HG03520 (cell line): ENCODE results near the gene PNPLA5.

Source experiments
- ATAC-seq: cut with Tn5 transposase; IDR thresholded peaks from one replicate; pipeline ENCODE4 v1.9.1; 2021; ENCODE audit warnings: mild to moderate bottlenecking, moderate library complexity; ENCODE audit not compliant: unreplicated experiment

Gene PNPLA5

DNA sequence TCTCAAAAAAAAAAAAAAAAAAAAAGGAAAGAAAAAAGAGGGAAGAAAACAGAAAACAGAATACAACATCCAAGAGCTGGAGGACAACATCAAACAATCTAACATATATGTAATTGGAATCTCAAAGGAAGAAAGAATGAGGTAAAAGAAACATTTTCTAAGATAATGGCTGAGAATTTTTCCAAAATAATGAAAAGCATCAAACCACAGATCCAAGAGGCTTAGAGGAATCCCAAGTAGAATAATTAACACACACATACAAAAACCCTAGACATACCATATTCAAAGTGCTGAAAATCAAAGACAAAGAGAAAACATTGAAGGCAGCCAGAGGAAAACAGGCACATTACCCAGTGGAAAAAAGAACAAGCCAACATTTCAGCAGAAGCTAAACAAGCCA is 34.4 kb downstream of the PNPLA5 start:
- no peak for ATAC-seq

DNA sequence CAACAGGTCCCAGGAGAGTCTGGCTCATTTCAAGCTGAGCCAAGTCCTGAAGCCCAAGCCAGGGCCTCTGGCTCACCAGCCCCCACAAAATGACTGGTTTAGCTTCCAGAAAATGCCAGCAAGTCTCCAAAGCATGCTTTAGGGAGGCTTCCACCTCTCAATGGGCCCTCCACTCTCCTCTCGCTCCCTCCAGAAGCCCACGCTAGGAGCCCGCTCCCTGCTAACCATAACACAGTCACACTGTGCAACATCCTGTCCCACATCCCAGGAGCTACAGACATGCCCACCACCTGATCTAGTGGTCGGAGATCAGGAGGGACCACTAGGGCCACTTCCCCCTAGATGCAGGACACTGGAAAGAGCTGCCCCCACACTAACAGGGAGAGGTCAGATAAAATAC is 36.4 kb downstream of the PNPLA5 start:
- no peak for ATAC-seq

DNA sequence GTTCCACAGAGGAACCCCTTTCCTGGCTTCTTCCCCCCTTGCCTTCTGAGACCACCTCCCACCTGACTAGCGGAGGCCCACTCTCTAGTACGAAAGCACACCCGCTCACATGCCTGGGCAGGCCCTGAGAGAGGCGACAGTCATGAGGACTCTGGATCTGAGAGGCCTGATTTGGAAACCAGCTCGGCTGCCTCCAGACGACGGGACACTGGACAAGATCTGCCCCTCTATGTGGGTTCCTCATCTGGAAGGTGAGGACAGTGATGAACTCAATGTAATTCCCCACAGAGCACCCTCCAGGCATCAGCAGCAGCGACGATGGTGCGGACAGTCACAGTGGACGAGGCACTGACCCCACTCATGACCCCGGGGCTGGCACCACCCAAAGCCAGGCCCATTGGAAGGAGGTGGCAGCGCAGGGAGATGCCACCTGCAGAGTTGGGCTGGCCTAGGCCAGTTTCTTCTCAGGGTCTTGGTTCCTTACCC is 37.0 kb downstream of the PNPLA5 start:
- no peak for ATAC-seq

DNA sequence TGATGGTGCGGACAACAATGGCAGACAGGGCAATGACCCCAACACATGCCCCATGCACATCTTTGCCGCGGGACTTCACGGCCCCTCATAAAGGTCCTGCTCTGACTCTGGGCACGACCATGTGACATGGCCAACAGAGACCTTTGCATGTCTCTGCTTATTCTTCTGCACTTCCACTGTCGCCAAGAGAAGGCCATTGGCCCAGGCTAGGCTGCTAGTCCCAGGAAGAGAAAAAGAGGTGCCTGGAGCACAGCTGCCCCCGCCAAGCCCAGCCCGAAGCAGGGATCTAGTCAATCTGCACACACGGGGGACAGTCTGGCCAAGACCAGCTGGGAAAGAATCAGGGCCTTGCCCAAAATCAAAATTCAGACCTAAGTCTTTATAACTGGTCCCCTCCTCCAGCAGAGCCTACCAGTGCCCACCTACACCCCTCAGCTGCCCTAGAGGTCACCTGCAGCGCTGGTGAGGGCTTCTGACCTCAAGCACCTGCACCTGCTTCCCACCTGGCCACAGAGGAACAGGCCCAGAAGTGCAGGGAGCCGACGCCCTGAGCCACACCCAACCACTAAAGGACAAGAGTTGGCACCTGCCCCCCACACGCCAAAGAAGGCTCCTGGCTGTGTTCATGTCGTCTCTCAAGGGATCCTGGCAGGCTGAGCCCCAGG is 37.6 kb downstream of the PNPLA5 start:
- ATAC-seq = no peak

DNA sequence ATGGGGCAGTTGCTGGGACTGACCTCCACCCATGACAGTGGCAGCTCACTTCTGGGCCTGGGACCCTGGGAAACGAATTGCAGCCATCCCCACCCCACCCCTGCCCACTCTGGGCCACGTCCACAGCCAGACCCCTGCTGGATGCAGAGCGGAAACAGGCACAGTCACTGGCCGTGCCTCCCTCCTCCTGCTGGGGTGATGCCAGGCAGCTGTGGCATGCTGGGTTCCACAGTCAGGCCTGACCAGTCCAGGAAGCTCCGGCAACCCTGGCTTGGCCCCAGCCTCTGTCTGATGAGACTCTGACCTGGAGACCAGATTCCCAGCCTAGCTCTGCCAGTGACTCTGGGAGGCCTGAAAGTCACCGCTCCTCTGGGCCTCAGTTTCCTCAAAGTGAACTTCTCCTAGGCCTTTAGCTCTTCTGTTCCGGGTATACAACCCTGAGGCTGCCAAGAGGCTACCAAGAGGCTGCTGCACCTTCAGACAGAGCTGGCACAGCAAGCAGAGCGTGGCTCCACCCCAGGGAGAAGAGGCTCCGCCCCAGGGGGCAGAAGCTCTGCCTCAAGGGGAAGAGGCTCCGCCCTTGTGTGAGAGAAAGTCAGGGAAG is 38.4 kb downstream of the PNPLA5 start:
- no peak for ATAC-seq

DNA sequence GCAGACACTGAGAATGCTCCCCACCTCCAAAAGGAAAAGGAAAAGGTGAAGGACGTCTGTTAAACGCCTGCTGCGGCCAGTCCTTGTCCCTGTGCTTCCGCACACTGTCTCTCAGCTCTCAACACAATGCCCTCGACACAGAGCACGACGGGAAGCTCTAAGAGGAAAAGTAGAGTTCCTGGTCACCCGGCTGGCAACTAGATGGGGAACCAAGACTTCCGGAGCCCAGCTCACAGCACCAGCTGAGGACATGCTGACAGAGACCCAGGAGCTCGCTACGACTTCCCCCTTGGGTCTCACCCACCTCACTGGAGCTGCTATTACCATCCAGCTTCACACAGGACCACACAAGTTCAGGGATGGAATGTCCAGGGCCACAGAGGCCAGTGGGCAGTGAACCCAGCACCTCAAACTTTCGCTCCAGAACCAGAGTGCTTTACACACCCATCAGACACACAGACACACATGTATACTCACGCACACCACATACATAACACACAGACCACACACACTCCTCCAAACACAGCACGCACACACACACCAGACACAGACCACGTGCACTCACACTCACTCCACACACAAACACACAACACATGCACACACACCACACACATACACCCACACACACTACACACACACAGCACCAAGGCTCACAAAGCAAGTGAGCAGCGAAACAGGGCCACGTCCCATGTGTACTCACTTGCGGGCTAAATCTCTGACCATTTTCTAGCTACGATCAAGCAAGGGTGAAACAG is 39.1 kb downstream of the PNPLA5 start:
- ATAC-seq = no peak

DNA sequence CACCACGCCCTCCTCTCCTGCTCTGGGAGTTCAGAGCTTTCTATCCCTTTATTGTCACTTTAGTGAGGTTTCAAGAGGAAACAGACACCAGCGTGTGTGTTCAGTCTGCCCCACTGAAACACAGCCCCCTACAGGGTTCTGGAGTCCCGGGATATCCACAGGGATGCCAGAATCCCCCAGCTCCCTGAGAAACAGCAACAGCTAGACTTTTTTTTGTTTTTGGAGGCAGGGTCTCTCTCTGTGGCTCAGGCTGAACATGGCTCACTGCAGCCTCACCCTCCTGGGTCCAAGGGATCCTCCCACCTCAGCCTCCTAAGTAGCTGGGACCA is 39.9 kb downstream of the PNPLA5 start:
- no peak for ATAC-seq

DNA sequence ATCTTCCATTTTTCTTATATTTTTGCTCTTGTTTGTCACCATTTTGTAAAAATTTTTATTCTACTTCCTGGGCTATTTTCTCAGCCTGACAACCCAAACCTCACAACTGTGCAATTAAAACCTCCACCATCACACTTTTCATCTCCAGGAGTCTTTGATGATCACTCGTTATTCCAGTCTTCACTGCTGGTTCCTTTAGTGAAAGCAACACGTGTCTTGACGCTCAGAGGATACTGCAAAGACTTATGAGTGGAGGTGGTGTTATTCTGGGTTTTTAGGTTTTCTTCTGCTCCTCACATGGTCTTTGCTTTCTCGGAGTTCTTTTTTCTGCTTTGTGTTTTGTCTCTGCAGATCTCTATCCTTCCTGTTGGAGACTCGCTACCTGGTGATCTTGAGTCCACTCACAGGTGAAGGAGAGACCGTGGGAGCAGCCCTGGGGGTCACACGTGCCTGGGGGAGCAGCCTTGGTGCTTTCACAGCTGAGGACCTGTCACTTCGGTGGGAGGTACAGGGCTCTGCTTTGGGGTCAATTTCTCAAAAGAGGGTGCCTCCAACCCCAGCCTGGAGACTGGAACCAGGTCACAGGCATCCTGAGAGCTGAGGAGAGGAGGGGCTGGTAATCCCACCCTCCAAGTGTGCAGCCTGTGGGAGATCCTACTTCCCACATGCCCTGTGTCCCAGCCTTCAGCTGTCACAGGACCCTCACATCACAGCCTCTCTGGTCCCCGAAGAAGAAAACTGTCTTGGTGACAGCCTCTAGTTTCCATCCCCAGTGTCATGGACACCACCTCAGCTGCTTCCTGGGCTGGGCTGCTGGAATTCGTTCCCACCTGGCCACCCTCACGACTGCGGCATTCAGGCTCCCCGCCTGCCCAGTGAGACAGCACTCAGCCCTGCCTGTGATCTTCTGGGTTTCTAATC is 40.5 kb downstream of the PNPLA5 start:
- no peak for ATAC-seq

DNA sequence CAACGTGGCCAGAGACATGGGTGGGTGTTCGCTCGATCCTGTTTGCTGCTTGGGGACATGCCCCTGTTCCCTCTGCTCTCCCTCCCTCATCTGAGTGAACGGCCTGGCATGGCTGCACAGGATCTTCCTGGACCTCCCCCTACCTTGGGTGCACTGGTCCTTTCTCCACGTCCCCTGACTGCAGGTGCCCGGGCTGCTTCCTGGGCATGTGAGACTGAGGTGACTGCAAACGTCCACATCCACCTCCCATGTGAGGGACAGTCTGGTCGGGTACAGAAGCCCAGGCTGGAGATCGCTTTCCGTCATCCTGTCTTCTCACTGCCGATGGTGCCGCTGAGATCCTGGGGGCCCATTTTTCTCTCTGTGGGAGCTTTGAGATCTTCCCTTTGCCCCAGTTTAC is 41.3 kb downstream of the PNPLA5 start:
- no peak for ATAC-seq

DNA sequence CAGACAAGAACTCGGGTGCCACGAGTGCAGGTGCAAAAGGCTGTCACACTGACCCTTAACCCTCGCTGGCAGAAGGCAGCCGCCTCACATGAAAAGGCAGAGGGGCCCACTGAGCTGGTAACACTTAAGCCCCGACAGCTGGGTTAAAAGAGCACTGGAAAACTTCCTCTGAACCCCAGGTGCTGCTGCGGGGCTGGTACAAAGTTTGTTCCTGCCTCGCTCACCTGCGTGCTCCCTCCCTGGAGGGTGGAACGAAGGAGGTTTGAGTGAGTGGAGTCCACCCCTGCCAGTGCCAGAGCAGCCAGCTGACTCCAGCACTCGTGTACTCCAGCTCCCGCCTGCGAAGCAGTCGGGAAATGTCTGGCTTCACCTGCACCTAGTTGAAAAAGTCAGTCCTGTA is 42.1 kb downstream of the PNPLA5 start:
- ATAC-seq = no peak

DNA sequence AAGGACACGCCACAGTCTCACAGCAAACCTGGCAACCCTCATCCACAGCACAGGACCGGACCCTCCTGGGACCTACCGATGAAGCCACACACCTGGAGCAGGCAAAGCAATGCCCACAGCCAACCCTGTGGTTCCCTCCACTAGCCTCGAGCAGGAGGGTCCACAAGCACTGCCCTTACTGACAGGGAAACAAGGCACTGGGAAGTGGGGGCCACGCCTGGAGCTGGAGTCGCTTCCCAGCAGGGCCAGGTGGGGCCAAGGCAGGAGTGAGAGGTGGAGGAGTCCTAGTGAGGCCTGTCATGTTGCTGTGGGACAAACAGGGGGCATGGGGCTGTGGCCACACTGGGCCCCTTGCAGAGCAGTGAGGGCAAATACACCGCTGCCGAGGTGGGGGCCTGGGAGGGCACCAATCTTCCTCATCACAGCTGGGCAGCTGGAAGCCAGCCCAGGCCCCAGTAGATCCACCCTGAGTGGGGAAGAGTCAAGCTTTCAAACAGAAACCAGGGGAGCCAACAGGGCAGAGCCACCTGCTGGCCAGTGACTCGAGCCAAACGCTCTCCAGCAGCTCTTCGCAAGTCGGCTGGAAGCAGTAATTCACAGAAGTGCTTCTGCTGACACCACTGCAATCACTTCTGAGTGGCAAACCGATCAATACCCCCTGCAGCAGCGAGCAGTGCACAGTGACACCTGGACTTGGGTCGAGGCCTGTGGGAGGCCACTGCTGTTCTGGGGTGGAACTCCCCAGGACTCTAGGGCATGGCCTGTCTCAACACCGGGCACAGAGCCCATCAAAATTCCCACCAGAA is 43.2 kb downstream of the PNPLA5 start:
- no peak for ATAC-seq

DNA sequence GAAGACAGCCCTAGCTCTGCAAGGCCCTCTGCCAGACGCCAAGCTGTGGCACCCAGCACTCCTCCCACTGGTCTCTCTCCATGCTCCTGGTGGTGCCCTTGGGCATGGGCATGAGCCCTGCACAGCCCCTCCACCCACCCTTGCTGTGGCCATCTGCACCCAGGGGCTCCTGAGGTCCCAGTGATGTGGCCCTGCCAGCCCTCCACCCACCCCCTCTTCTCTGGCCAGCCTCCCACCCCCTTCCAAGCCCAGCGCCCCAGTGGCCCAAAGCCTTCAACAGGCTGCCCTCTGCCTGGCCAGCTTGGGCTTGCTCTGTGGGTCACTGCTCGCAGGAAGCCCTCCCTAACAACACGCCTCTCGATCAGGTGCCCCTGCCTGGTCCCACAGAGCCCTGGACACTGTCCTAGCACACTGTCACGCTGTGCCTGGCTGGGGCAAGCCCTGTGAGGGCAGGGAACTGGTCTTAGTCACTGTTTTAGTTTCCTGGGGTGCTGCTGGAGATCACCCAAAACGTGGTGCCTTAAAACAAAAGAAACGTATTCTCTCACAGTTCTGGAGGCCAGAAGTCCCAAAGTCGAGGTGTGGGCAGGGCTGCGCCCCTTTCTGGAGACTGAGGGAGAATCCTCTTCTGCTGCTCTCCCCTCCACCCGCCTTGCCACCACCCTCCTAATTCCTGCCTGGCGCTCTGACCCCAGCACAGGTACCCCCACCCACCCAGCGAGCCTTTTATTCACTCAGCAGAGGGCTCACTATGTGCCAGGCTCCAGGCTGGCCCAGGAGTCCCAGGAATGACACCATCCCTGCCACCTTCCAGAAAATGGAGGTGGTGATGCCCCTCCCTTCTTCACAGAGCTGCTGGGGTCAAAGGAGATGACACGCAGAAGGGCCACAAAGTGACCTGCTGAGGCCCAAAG is 44.2 kb downstream of the PNPLA5 start:
- ATAC-seq = no peak

DNA sequence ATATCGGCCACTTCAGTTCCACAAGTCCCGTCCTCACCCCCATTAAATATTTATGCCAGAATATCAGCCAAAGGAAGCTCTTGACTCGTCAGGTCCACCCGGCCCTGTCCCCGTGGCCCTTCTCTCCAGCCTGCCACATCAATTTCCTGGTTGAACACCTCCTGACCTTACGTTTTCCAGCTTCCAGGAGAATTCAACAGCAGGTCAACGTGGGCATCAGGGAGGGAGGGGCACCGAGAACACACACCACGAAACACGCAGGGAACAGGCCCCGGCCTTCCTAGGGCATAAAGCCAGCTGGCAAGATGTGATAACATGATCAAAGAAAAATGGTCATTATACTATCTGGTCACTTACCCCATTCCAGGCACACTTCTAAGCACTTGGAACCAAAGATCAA is 44.8 kb downstream of the PNPLA5 start:
- ATAC-seq = no peak

DNA sequence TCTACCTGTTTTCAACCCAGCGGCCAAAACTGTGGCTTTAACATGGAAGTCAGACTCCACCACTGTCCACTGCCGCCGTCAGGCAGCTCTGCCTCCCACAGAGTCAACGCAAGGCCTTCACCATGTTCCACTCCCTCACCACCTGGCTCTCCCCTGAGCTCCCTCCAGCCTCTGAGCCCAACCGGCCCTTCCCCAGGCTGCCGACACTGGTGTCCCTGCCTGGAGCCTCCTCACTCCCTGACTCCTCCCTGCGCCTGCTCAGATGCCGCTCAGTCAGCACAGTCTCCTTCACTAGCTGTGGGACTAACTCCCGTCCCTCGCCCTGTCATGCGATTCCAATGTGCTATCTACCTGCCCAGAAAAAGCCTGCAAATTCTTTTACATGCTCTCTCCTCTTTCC is 45.8 kb downstream of the PNPLA5 start:
- ATAC-seq = no peak

DNA sequence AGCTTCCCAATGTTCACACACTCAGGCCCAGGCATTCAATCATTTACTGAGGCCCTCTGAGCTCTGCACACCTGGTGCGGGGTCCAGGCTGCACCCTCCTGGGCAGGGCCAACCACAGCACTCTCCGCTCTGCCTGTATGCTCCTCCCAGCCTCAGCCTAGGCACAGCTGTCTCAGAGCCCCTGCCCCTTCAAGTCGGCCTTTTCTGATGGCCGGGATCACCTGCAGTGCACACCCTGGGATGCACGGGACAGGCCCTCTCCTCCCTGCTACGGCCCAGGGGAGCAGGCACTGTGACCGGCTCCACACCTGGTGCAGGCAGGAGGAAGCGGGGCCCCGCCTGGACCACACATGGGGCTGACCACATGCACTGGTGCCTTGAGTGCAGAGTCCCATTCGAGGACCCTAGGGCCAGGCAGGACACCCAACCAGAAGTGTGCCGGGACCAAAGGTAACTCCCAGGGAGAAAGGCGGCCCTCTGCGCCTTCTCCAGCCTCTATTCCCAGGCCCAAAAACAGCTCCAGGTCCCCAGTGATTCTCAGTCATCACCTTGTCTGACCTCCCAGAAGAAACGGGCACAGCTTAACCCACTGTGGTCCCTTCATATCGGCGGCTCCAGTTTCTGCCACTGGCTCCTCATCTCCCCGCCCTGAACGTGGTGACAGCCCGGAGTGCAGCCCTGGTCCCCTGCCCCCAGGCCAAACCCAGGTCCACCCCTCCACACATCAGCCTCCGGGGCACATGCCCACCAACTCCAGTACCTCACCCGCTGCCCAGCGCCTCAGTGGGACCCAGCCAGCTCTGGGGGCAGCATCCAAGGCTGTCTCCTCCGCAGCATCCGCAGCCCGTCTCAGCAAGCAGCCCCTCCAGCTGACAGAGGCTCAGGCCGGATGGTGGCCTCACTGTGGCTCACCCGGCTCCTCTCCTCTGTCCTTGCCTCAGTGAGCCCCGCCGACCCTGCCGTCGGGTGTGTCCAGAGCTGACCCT is 47.0 kb downstream of the PNPLA5 start:
- no peak for ATAC-seq

DNA sequence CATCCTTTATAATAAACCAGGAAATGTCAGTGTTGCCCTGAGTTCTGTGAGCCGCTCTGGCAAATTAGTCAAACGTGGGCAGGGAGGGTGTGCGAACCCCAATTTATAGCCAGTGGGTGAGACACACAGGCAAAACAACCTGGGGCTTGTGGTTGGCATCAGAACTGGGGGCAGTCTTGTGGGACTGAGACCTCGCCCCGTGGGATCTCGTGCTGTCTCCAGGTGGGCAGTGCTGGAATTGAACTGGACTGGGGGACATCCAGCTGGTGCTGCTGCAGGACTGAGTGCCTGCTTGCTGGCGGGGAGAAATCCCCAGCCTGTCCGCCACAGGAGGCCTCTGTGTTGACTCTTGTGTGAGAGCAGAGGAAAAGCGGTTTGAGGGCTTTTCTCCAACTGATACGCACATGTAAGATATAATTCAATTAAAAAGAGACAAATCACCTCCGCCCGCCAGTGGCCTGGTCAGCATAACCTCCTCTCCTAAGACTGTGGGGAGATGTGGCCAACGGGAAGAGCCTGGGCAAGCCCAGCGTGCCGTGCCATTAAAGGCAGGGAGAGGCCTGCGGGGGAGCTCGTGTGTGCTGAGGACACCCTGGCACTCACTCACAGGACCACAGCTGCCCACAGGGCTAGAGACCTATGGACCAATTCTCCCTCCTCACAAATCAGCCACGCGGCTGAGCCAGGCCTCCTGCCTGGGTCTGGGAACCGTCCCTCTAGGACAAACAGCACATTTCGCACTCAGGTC is 47.9 kb downstream of the PNPLA5 start:
- no peak for ATAC-seq

DNA sequence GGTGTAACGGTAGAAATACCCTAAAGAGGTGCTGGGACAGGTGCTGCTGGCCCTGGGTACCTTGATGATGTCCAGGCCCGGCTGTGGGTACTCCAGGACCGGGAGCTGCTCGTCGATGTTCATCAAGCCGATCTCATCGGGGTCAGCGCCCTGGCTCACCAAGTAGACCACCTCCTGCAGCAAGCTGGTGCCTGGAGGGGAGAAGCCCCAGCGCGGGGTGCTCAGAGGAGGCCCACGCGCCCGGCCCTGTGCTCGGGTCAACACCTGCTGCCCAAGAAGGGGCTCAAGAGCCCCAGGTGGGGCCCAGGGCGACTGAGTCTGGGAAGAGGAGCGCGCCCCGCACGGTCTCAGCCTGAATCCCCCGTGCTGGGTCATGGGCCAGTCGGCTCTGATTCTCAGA is 50.1 kb downstream of the PNPLA5 start:
- ATAC-seq = no peak

DNA sequence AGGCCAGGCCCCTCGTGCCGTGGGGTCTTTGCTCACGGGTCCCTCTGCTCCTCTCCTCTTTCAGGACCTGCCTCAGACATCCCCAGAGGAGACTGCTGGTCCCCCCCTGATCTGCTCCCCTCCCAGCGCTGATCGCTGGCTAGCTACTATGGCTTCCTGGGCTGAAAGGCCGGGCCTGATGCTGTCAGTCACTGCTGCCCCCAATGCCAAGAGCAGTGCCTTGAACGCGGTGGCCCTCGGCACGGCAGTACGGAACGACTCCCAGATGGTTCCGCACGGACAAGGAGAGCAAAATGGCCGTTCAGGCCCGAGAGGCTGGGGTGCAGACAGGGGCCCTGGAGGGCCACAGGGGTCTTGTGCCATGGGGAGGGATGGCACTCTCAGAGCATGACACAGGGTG is 51.0 kb downstream of the PNPLA5 start:
- ATAC-seq = no peak
